ENCODE data around the gene SMYD5.
"Not testable (repeated sequence)": the region's sequence is repeated elsewhere in the genome, so short reads cannot be mapped to it uniquely, and the experiment has no call there.

SMYD5 gene

GRCh38 chr2:73187549-73187948 is 26.5 kb upstream of the SMYD5 start:
- TF ChIP-seq CTCF (IDR thresholded peaks at IDR 0.05; ENCODE audit: control insufficient read depth, insufficient read depth, low read depth, low read length, missing control alignments): no peak
- H3K4me3 ChIP-seq (ENCODE audit: control insufficient read depth, low read depth, low read length): no peak overlapping the region
- DNase-seq (ENCODE audit: low read depth): no peak

GRCh38 chr2:73197579-73197978 is 16.5 kb upstream of the SMYD5 start:
- TF ChIP-seq CTCF (IDR thresholded peaks at IDR 0.05; ENCODE audit: control insufficient read depth, insufficient read depth, low read depth, low read length, missing control alignments): no peak
- DNase-seq (ENCODE audit: low read depth): no peak
- no peak overlapping the region for H3K4me3 ChIP-seq (ENCODE audit: control insufficient read depth, low read depth, low read length)

DNA sequence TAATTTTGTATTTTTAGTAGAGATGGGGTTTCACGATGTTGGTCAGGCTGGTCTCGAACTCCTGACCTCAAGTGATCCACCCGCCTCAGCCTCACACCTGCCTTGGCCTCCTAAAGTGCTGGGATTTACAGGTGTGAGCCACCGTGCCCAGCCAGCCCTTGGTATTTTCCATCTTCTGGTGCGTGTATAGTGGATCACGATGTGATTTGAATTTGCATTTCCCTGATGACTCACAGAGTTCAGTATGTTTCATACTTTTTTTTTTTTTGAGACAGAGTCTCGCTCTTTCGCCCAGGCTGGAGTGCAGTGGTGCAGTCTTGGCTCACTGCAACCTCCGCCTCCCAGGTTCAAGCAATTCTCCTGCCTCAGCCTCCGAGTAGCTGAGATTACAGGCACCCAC is 13.8 kb upstream of the SMYD5 start:
- not testable (repeated sequence) for H3K4me3 ChIP-seq (ENCODE audit: control insufficient read depth, low read depth, low read length); DNase-seq (ENCODE audit: low read depth)

- peak within 1 kb of the TSS; percentile 16 for H3K4me3 ChIP-seq (ENCODE audit: control insufficient read depth, low read depth, low read length)
- no peak for TF ChIP-seq CTCF (IDR thresholded peaks at IDR 0.05; ENCODE audit: control insufficient read depth, insufficient read depth, low read depth, low read length, missing control alignments)
- no peak for DNase-seq (ENCODE audit: low read depth)
Observed at GRCh38 chr2:73202156-73203054, 11.6 kb upstream of the SMYD5 start, which contains the start of gene NOTO. NOTO (plus strand) TSS chr2:73202574; CDS start chr2:73202667, 93 bp downstream.

GRCh38 chr2:73203055-73203681 is 10.9 kb upstream of the SMYD5 start:
- no peak for TF ChIP-seq CTCF (IDR thresholded peaks at IDR 0.05; ENCODE audit: control insufficient read depth, insufficient read depth, low read depth, low read length, missing control alignments)
- no peak overlapping the region for H3K4me3 ChIP-seq (ENCODE audit: control insufficient read depth, low read depth, low read length)

GRCh38 chr2:73205611-73206010 is 8.4 kb upstream of the SMYD5 start:
- no peak overlapping the region for H3K4me3 ChIP-seq (ENCODE audit: control insufficient read depth, low read depth, low read length)
- no peak for TF ChIP-seq CTCF (IDR thresholded peaks at IDR 0.05; ENCODE audit: control insufficient read depth, insufficient read depth, low read depth, low read length, missing control alignments)
- DNase-seq (ENCODE audit: low read depth): peak; percentile 21

More at GRCh38 chr2:73203055-73203681, 10.9 kb upstream of the SMYD5 start:
- no peak for DNase-seq (ENCODE audit: low read depth)

DNA sequence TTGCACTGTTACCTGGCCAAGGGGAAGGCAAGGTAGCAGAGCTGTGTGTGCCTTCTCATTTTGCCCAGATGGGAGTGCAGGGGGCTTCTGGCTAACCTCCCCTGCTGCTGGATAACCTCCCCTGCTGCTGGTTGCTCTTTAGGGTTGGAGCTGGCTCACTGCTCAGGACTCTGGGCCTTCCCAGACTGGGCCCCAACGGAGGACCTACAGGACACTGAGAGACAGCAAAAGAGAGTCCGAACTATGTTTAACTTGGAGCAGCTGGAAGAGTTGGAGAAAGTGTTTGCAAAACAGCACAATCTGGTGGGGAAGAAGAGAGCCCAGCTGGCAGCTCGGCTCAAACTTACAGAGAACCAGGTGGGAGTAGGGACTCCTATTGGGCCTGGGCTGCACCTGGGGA is 5.8 kb upstream of the SMYD5 start:
- TF ChIP-seq CTCF (IDR thresholded peaks at IDR 0.05; ENCODE audit: control insufficient read depth, insufficient read depth, low read depth, low read length, missing control alignments): no peak
- DNase-seq (ENCODE audit: low read depth): no peak
- no peak overlapping the region for H3K4me3 ChIP-seq (ENCODE audit: control insufficient read depth, low read depth, low read length)

Data from AG09309 (cell line).